SH-SY5Y (cell line): ENCODE data around the gene XYLB.

Experiments
- GATA2 ChIP-seq: IDR thresholded peaks from 2 replicates; pipeline ENCODE4 v1.6.1; 2011; ENCODE audit warnings: mild to moderate bottlenecking, low read depth, low read length
- GATA3 ChIP-seq: IDR thresholded peaks from 2 replicates; pipeline ENCODE4 v1.6.1; 2011; ENCODE audit warnings: low read depth, mild to moderate bottlenecking, low read length, moderate library complexity

GRCh38 chr3:38369186-38369585 is 22.6 kb downstream of the XYLB start:
- no peak for TF ChIP-seq GATA3
- TF ChIP-seq GATA2, result no peak
